H1 (cell line): ENCODE results near the gene COG3. TPM values are rescaled to one million over a fixed set of nuclear protein-coding genes. Genes with fewer than 3 reads are reported as not detected.

Experiments
- HDAC6 ChIP-seq: IDR thresholded peaks from one replicate; pipeline ENCODE4 v1.7.1; 2012; ENCODE audit warnings: low read depth, mild to moderate bottlenecking, inconsistent platforms, low read length, moderate library complexity
- polyA plus RNA-seq, 7 experiments: library from polyadenylated mRNA; depleted of rRNA in 3 of 7; stranded (reverse) in 5 of 7; unstranded in 2 of 7; fragments of >200 nt in 5 of 7; fragments of 200-250 nt in 2 of 7; gene quantifications; 1 replicate in 5 of 7; 2 replicates in 1 of 7; 4 replicates in 1 of 7; pipeline versions ENCODE4 v1.2.1 to v1.2.3, GENCODE V29; 2011 to 2013; ENCODE audit warnings: missing spikeins in 2 of 7, mixed read lengths in 2 of 7
- total RNA-seq: library from RNA; stranded (reverse); fragmentation: NEBNext Ultra II Directional; extraction: Animal tissue kit (Norgen Biotek cat#: 25700); gene quantifications from 2 replicates; pipeline ENCODE4 v1.2.1, GENCODE V29; 2021

Gene COG3
- total and polyA plus RNA-seq, 2 of the 8 experiments (the other 6 are each of a cell fraction or from before 2014, with no cell fraction given) = 12.7 to 13.5 TPM

DNA sequence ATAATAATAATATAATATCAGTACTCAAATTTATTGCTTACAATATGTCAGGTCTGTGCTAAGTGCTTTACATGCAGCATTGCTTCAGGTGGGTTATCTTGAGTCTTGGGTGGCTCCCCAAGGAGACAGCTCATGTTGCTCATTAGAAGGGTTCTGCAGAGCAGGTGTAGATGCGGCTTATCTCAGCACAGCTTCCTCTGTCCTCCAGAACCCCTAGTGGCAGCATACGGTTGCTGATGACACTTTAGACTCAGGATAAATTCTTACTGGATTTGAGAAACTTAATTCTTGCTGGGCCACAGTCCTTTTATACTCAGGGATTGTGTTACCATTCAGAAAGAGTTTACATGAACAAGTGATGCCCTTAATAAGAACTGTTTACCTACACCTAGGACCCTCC, 8.9 kb downstream of the COG3 start (continued):
- TF ChIP-seq HDAC6 = no peak
